ENCODE data around the gene NDUFB7.

DNA sequence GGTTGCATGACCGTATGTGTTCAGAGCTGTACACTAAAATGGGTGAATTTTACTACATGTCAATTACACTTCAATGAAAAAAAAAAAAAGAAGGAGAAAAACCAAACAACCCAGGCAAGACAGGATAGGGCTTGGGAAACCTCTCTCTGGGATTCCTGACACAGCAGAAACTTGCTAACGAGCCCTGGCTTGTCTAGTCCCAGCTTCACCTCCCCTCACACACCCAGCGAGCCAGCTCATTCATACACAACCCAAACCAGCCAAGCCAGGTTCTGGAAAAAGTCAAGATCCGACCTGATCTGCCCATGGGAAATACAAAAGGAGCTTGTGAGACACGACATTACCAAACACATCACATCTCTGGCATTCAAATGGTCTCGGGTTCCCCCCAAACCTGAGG lies 46.1 kb downstream of the NDUFB7 start:
- TF ChIP-seq SIN3A (IDR thresholded peaks at IDR 0.05; ENCODE audit: borderline replicate concordance, insufficient read depth, low read length) (no peak), POLR2AphosphoS5 (IDR thresholded peaks at IDR 0.05; ENCODE audit: low read depth, low read length) (no peak)

All from PFSK-1 (cell line).